BJ (cell line): ENCODE data around the gene STX5. TPM values are rescaled to one million over a fixed set of nuclear protein-coding genes. Genes with fewer than 3 reads are reported as not detected.
A peak's percentile ranks its signal among the peaks of the same experiment; 100 is the strongest.

Source experiments
- CTCF ChIA-PET: fragments of 350-600 bp; formaldehyde crosslinking; extraction: SDS; loops from one replicate; lab custom pipeline; 2021; ENCODE audit warnings: antibody characterized with exemption, inconsistent platforms; lab: Yijun Ruan, JAX
- POLR2A ChIA-PET: fragments of 300-600 bp; sonication (Branson Sonifier 250); formaldehyde crosslinking; extraction: SDS; loops from one replicate; lab custom pipeline; 2021; ENCODE audit warnings: antibody characterized with exemption; lab: Charles Lee
- DNase-seq: peaks from one replicate; pipeline ENCODE4 v3.0.0-alpha.2; 2011; ENCODE audit warnings: low read depth
- H3K27me3 ChIP-seq: 2 replicates; pipeline ENCODE4 v1.6.0; 2011; ENCODE audit warnings: low read length; ENCODE audit not compliant: control insufficient read depth, insufficient read depth
- H3K36me3 ChIP-seq: 2 replicates; pipeline ENCODE4 v1.5.1; 2011; ENCODE audit warnings: low read length; ENCODE audit not compliant: control insufficient read depth, insufficient read depth
- H3K4me3 ChIP-seq: 2 replicates; pipeline ENCODE4 v1.5.1; 2011; ENCODE audit warnings: low read depth, mild to moderate bottlenecking, control low read depth, low read length
- polyA plus RNA-seq: library from polyadenylated mRNA; depleted of rRNA; stranded (reverse); fragments of >200 nt; gene quantifications from 2 replicates; pipeline ENCODE4 v1.2.3, GENCODE V29; 2011
- TF ChIP-seq, protein P1 (sequence below): IDR thresholded peaks from 2 replicates; pipeline ENCODE4 v1.5.1; 2011; ENCODE audit warnings: low read depth, mild to moderate bottlenecking, control low read depth, inconsistent platforms, low read length, moderate library complexity; ENCODE audit not compliant: insufficient read depth

The STX5 gene
- polyA plus RNA-seq, 1 experiment, result 76.6 TPM

DNA sequence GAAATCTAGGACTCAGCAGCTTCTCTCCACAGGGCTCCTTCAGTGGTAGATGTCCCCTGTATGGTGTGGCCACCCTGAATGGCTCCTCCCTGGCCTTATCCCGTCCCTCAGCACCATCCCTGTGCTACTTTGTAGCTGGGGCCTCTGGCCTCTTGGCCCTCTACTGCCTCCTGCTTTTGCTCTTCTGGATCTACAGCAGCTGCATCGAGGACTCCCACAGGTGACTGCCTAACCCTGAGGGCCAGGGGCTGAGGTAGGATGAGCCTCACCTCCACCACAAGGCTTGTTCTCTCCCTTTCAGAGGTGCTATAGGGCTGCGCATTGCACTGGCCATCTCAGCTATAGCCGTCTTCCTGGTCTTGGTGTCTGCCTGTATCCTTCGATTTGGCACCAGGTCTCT, 42.9 kb downstream of the STX5 start:
- DNase-seq, result no peak
- Histone ChIP-seq H3K4me3 (no peak overlapping the region), H3K27me3 (no peaks in the 10 kb centered on the region), H3K36me3 (peaks cover 12% of the 10 kb centered on the region)
- ChIA-PET CTCF (interaction anchor here (0.8 to 6.8 kb wide), 3 partner anchors 16 to 74 kb away, joined by 3 to 122 read pairs (median 76); partner anchors contain the start of genes NXF1 and TAF6L), POLR2A (no interaction called here)
- TF ChIP-seq, protein P1, sequence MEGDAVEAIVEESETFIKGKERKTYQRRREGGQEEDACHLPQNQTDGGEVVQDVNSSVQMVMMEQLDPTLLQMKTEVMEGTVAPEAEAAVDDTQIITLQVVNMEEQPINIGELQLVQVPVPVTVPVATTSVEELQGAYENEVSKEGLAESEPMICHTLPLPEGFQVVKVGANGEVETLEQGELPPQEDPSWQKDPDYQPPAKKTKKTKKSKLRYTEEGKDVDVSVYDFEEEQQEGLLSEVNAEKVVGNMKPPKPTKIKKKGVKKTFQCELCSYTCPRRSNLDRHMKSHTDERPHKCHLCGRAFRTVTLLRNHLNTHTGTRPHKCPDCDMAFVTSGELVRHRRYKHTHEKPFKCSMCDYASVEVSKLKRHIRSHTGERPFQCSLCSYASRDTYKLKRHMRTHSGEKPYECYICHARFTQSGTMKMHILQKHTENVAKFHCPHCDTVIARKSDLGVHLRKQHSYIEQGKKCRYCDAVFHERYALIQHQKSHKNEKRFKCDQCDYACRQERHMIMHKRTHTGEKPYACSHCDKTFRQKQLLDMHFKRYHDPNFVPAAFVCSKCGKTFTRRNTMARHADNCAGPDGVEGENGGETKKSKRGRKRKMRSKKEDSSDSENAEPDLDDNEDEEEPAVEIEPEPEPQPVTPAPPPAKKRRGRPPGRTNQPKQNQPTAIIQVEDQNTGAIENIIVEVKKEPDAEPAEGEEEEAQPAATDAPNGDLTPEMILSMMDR, result no peak

GRCh38 chr11:62787005-62787759, 44.7 kb downstream of the STX5 start, which contains the start of gene TMEM179B:
TSS of gene TMEM179B (plus strand) at chr11:62787402. CDS start at chr11:62787432, 30 bp downstream.
- H3K36me3 ChIP-seq, result peaks cover 11% of the 10 kb centered on the region
- H3K27me3 ChIP-seq, result no peaks in the 10 kb centered on the region
- peak; percentile 82 for DNase-seq
- ChIA-PET POLR2A (interaction anchor here (1.0 kb wide), 1 partner anchor 26 kb away, joined by 3 read pairs; the partner anchor contains the start of gene POLR2G), CTCF (interaction anchor here (0.7 to 6.8 kb wide), 39 partner anchors 9 to 392 kb away, joined by 3 to 122 read pairs (median 5); partner anchors contain the start of genes BSCL2, GNG3, LRRN4CL and NXF1)
- TF ChIP-seq, protein P1, result peak; percentile 82
- peak within 1 kb of the TSS; percentile 69 for H3K4me3 ChIP-seq

- Histone ChIP-seq H3K36me3 (peaks cover 15% of the 10 kb centered on the region), H3K4me3 (peak overlapping the region; percentile 69), H3K27me3 (no peaks in the 10 kb centered on the region)
- ChIA-PET POLR2A (interaction anchor here (1.0 kb wide), 1 partner anchor 25 kb away, joined by 3 read pairs; the partner anchor contains the start of gene POLR2G), CTCF (interaction anchor here (0.7 to 6.8 kb wide), 43 partner anchors 11 to 392 kb away, joined by 3 to 122 read pairs (median 5); partner anchors contain the start of genes BSCL2, GNG3, LRRN4CL and NXF1)
- DNase-seq, result peak; percentile 19
- TF ChIP-seq, protein P1, result peak; percentile 100
Measured at GRCh38 chr11:62786318-62787004, 45.4 kb downstream of the STX5 start.

DNA sequence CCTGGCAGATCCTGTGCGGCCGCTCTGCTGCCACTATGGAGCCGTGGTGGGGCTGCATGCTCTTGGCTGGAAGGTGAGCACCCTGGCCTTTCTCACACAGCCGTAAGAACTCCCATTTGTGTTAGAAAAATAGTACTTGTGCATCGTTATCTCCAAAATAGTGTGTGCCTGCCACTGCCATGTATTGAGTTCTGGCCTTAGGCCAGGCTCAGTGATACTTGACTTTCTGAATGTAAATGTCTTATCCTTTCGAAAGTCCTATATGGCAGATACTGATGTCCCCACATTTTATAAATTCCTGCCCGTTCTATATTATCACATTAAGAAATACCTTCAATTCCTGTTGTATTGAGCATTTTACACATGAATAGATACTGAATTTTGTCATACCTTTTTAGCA, 49.1 kb downstream of the STX5 start:
- H3K4me3 ChIP-seq, result no peak overlapping the region
- no peaks in the 10 kb centered on the region for H3K27me3 ChIP-seq
- TF ChIP-seq, protein P1, result no peak
- ChIA-PET CTCF (no interaction called here), POLR2A (no interaction called here)
- no peak for DNase-seq
- peaks cover 14% of the 10 kb centered on the region for H3K36me3 ChIP-seq
